GM21825 (cell line): Measurements from ENCODE around the gene ALOX15.
"Not testable (repeated sequence)": the region's sequence is repeated elsewhere in the genome, so short reads cannot be mapped to it uniquely, and the experiment has no call there.

ENCODE experiments used
- ATAC-seq: cut with Tn5 transposase; IDR thresholded peaks from one replicate; pipeline ENCODE4 v1.9.1; 2021; ENCODE audit warnings: mild to moderate bottlenecking, moderate library complexity; ENCODE audit not compliant: unreplicated experiment

Gene ALOX15

DNA sequence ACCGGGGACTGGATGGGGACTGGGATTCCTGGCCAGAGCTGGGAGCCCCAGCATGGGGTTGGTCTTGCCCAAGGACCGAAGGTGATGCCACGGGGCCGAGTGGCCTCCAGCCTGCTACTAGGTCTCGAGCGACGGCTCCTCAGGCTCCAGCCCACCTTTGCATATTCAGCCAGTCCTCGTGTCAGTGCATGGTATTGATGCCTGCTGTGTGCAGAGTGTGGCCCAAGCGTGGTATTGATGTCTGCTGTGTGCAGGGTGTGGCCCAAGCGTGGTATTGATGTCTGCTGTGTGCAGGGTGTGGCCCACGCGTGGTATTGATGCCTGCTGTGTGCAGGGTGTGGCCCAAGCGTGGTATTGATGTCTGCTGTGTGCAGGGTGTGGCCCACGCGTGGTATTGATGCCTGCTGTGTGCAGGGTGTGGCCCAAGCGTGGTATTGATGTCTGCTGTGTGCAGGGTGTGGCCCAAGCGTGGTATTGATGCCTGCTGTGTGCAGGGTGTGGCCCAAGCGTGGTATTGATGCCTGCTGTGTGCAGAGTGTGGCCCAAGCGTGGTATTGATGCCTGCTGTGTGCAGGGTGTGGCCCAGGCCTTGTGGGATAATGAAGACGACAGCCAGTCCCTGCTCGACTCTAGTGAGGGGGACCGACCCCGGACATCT lies 45.7 kb downstream of the ALOX15 start:
- not testable (repeated sequence) for ATAC-seq

DNA sequence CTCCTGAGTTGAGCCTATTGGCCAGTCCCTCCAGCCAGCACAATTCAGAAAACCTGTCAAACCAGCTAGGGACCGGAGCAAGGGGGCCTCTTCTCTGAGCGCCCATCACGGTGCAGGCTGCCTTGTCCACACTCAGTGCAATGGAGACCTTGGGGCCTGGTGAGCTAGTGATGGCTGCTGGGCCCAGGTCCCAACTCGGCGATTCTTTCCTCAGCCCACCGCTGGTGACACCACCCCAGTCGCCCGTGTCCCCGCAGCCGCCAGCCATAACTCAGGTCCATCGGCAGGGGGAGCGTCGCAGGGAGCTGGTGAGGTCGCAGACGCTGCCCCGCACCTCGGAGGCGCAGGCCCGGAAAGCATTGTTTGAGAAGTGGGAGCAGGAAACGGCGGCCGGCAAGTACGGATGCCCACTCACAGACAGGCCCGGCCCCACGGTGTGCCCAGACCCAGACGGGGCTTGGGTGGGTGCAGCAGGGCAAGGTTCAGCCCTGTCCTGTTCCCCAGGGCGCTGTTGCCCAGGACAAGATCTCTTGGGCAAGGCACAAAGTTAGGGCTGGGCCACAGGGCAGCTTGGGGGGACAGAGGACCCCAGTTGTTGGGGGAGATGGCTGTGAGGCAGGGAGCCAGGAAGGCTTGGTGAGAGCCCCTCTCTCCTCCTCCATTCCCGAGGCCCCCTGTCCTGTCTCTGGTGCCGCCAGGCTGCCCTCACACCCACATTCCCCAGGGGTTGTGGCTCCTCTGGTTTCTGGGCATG lies 46.4 kb downstream of the ALOX15 start:
- no peak for ATAC-seq

DNA sequence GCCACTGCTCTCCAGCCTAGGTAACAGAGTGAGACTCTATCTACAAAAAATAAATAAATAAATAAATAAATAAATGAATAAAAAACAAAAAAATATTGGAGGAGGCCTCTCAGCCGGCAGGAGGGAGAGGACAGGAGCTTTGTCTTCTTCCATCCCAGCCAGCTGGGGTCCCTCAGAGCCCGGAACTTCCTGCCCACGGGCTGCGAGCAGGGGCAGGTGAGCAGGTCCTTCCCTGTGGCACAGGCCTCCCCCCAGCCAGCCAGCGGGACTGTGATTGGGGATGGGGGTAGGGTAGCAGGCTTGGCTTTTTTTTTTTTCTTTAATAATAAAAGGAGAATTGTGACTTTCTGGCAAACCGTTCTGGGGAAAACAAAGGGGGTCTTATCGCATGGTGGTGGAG lies 47.1 kb downstream of the ALOX15 start:
- ATAC-seq, result no peak

DNA sequence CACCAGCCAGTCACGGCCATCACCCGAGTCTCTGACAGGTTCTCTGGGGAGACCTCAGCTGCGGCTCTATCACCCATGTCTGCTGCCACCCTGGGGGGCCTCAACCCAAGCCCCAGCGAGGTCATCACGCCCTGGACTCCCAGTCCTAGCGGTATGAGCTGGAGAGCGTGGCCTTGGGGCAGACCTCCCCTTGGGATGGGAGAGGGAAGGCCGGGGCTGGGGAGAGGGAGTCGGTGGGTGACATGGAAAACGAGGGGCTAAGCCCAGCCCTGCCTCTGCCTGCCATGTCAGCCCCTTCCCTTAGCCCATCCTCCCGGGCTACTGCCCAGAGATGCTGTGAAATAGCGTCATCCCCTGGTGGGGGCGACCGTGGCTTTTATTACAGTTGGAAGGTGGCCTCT lies 48.5 kb downstream of the ALOX15 start:
- ATAC-seq, result no peak

DNA sequence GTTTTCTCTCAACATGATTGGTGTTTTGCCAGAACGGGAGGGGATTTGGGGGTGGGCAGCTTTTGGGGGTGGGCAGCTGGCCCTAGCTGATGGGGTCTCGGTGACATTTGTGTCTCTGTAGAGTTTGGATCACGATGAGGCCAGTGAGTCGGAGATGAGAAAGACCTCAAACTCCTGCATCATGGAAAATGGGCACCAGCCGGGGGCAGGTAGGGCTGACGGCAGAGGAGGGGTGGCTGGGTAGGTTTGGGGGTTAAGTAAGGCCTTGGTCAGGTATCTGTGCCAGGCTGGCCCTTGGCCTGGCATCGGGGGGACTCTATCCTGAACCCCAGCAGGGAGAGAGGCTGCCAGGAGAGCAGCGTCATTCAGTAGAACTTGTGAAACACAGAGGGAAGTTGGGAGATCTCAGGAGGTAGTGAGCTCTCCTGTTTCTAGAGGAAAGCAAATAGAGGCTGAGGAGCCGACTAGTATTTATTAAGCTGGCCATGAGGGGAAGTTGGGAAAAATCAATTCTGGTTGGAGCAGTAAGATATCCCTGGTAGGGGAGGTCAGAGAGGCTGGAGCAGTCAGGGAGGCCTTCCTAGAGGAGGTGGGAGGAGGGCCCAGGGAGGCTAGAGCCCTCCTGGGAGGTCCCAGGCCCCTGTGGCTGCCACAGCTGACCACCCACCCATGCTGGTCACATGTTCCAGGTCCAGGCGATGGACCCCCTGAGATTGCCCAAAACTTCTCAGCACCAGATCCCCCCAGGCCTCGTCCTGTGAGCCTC lies 49.1 kb downstream of the ALOX15 start:
- ATAC-seq, result no peak

DNA sequence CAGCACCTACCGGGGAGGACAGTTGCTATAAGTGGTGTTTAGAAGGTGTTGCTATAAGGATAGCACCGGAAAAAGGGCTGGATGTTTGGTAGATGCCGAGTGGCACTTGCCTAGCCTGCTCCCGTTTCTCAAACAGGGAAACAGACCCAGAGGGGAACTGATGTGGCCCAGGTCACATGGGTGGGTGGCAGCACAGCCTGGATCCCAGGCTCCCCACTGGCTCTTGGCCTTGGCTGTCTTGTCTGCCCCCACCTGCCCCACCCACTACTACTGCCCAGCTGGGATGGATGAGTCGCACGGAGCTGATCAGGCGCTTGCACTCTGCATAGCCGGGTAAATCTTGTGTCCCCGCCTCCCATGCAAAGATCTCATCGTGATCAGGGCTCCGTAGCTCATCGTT lies 49.9 kb downstream of the ALOX15 start:
- ATAC-seq, result no peak

DNA sequence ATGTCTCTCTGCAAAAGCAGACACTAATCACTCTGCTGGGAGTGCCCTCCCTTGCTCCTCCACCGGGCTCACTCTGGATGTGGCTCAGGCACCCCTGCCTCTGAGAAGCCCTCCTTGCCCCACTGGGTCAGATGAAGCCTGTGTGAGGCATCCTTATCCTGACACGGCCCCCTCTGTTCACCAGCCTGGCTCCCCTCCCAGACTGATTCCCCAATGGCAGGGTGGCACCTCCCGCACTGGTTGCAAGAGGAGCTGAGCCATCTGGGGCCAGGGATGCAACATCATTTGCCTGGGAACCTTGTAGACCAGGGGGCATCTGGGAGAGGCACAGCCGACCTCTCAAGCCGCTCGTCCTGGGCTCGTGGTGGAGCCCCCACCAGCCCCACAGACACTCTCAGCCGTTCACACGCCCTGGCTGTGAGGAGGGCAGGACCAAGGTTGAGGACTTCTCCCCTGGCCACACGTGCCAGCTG lies 50.5 kb downstream of the ALOX15 start:
- no peak for ATAC-seq

DNA sequence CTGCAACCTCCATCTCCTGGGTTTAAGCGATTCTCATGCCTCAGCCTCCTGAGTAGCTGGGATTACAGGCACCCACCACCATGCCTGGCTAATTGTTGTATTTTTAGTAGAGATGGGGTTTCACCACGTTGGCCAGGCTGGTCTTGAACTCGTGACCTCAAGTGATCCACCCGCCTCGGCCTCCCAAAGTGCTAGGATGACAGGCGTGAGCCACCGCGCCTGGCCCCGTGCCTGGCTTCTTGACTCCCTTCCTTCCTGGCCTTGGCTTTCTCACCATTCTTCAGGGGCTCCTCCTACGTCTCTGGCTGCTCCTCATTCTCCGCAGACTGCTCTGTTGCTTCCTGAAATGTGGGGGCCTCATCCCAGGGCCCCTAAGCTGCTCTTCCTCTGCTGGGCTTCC lies 51.4 kb downstream of the ALOX15 start:
- not testable (repeated sequence) for ATAC-seq

DNA sequence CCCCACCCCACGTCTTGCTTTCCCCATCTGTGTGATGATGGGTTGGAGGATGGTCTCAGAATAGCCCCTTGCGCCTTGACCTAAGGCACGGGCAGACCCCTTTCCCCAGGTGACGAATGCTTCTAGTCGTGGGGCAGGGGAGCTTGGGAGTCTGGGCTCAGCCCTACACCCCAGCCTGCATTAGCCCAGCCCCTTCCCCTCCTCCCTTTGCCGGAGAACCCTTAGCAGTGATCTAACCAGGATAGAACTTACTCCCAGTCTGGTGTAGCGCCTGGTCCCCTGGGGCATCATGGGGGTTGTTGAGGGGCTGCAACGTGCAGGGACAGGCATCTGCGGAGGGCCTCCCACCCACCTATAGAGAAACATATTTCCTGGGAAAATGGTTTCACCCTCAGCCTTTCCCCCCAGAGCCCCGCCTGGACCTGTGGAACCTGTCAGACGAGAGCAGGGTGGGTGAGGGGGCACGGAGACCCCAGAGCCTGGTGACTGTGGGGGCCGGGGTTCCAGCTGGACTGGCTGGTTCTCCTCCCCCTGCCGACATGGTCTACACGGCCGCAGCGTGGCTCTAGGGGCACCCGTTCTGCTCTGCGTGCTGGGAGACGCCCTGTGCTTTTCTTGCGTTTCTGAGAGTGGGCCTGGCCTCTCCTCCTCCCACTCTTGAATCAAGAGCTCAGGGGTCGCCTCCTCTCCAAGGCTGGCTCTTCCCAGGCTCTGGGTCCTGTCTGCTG lies 52.4 kb downstream of the ALOX15 start:
- ATAC-seq, result no peak

DNA sequence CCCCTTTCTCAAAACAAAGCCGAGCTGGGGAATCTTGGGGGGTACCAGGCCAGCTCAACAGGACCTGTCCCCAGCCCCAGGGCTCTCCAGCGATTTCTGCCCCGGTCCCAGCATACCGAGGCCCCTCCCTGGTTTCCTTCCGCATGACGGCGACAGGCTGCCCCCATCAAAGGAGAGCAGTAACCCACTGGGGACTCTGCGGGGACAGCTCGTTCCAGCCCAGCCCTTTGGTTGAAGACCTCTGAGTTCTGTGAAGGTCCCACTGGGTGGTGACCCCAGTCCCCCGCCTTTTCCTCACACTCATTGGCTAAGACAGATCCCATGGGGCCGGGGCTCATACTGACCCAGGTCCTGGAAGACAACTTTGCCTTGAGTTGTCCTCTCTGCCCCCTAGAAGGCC lies 53.1 kb downstream of the ALOX15 start:
- ATAC-seq, result no peak

DNA sequence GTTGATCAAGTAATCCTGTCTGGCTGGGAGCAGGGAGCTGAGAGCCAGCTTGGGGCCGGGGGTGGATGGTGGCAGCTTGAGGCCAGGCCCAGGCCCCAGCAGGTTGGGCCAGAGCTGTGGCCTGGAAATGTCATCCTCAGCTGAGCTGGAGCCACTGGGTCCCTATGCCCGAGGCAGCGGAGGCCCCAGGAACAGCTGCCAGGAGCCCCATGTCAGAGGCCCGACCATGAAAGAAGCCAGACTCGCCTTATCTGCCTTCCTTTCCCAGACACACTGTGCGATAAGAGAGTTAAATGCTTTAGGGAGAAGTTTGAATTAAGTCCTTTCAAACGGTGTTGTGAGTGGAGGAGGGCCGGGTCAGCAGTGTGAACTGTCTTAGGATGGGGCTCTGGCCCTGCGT lies 53.7 kb downstream of the ALOX15 start:
- no peak for ATAC-seq

DNA sequence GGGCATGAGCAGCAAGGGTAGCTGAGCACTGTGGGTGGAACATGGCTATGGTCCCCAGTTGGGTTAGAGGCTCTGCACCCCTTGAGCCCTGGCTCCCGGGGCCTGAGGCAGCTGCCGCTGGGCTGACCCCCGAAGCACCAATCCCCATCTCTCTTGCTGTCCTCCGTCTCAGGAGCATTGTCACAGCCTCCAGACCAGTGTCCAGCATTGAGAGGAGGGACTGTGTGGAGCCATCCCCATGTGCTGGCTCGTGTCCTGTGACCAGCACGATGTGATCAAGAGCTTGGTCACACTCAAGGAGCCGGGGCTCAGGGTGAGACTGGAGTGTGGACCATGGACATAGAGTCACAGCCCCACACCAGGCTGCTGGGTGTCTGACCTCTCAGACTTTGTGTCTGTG lies 54.3 kb downstream of the ALOX15 start:
- ATAC-seq, result no peak

DNA sequence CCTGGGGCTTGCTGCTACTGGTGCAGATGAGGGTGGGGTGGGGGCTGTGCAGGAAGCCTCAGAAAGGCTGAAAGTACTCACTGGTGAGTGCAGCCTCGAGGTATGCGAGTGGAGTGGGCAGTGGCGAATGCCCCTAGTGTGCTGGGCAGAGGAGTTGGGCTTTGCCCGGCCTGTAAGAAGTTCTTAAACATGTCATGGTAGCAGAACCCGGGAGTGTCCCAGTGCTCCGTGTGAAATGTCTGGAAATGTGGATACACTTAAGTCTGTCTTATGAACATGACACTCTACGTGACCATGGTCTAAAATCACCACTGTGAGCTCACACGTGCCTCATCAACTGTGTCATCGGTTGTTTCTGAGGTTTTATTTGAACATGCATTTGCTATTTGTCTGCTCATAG lies 55.4 kb downstream of the ALOX15 start:
- no peak for ATAC-seq

DNA sequence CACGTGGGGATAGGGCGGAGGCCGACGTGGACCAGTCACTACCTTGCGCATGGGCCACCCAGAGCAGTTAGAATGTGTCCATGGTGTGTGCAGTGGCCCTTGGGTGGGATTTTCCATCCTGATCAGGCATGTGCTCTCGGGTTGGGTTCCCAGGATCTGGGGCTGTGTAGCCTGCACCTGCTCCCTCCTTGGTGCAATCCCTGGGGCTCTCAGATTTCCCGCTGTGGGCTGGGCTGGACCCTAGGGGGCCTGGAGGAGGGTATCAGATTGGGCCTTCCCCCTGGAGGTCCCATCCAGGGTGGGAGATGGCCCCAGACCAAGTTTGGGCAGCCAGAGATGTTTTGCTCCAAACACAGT lies 55.9 kb downstream of the ALOX15 start:
- no peak for ATAC-seq

DNA sequence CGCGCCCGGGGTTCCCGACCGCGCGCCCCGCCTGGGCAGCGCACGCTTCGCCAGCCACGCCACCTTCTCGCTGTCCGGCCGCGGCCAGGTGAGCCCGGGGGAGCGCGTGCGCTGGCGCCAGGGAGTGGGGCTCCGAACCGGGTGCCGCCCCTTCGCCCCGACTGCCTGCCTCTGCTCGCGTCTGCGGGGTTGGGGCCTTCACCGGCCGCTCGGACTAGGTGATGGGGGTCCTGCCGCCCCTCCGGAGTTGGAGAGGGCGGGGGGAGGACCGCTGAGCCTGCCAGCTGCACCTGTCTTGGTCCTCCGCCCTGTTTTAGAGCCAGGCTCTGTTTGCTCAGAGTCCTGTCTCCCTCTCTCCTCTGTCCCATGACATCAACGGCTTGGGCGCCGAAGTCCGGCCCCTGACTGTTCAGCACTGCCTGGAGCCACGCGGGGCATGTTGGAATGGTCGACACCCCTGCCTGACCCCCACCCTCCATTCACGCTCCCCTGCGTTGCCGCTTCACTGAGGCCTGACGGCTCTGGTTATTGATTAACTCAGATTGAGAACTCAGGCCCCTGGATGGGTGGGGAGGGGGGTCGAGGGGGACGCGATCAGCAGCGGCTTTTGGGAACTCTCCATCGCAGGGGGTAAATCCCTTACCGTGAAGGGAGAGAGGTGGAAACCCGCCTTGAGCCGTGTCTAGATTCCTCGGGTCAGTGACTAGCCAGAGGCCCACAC lies 56.4 kb downstream of the ALOX15 start:
- no peak for ATAC-seq

DNA sequence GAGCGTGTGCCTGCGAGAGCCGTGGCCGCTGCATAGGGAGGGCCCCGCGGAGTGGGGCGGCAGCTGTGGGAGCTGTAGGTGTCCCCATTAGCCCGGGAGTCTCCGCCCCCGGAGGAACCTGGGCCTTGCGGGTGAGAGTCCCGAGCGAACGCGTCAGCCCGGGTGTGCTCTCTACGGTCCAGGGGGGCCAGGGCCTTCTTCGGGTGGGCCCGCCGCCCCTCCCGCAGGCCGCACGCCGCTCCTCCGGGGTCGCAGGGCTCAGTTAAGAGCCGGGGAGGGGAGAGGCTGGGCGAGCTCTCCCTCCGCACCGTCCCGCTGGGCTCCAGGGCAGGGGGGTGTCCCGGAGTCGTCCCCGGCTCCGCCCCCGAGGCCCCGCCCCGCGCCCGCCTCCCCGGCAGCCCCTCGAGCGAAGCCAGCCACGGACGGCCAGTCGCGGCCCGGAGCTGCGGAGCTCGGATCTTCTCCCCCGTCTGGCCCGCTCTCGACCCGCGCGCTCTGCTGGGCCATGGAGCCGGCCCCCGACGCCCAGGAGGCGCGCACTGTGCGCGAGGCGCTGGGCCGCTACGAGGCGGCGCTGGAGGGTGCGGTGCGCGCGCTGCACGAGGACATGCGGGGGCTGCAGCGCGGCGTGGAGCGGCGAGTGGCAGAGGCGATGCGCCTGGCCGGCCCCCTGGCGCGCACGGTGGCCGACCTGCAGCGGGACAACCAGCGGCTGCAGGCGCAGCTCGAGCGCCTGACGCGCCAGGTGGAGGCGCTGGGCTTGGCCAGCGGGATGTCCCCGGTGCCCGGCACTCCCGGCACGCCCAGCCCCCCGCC lies 57.2 kb downstream of the ALOX15 start, which contains the start of gene SMTNL2:
SMTNL2 (plus strand) TSS at position 429 of the 816 bp plus-strand sequence; CDS start at position 506, 77 bp downstream.
- no peak for ATAC-seq

DNA sequence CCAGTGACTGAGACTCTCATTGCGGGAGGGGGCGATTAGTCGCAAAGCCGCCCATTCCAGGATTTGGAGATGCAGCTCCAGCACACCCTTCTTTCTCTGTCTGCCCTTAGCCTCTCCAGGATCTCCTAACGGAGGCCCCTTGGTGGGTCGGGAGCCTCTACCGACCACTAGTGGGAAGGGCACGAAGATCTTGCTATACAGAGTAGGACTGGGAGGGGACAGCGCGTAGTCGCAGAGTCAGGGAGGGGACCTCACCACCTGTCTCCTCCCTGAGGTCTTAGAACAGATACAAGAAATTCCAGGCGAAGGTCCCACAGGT lies 57.7 kb downstream of the ALOX15 start:
- ATAC-seq, result no peak

DNA sequence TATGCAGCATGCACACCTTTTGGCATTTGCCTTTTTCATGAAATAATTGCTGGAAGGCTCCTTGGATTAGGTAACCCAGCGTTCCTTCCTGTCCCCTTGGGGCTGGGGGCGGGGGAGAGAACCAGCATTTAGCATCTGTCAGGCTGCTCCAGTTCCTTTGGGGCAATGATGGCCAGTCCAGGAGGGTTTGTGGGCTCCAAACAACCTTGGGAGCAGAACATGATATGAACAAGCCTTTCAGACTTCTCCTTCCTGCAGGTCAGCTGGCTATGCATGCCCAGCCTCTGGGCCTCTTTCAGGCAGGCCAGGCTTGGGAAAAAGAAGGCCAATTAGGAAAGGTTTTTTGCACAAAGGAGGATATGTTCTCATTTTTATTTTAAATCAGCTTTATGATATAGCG lies 58.3 kb downstream of the ALOX15 start:
- no peak for ATAC-seq

DNA sequence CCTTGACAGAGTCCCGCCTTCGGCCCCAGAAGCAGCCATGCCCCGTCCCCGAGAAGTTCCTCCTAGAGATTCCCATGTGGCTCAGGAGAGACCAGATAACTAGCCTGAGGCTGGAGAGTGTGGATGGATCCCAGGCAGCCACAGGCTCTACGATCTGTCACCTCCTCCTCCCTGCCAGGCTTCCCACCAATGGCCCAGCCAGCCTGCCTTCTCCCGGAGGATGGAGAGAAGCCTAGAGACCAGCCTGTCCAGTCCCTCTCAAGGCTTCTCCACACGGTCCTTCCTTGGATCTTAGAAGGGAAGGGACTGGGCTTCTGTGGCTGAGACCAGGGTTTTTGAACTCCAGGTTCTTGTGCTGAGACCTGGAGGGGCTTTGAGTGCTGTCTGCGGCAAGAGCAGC lies 58.8 kb downstream of the ALOX15 start:
- no peak for ATAC-seq

DNA sequence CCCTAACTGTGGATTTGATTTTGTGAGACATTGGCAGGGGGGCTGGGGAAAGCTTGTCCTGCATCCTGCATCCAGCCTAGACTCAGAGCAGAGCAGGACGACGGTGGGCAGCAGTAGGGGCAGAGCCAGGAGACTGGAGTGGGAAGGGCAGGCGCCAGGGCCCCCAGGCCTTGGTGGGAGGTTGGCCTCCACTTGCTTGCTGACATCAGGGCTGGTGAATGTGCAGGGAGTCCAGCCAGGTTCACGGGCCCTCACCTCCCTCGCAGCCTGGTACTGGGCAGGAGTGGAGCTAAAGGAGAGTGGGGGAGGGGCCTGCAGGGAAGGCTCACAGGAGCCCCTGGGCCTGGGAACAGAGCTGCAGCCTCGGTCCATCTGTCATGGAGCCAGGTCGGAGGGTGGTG lies 59.4 kb downstream of the ALOX15 start:
- ATAC-seq, result no peak
